Uterus (tissue), 4 donors: ENCODE results near the gene SYDE2. TPM values are rescaled to one million over a fixed set of nuclear protein-coding genes. Genes with fewer than 3 reads are reported as not detected.

ENCODE experiments used
- DNase-seq, 2 donors: peaks; one replicate each; pipeline ENCODE4 v3.0.0-alpha.2; 2019 to 2020
- H3K27ac ChIP-seq, 2 donors: fragments of 200-600 bp; sonication (generic); 1 replicate in 1 of 2; 2 replicates in 1 of 2; pipeline ENCODE4 v1.5.1; 2016 to 2018
- H3K27me3 ChIP-seq, 2 donors: fragments of 200-600 bp; sonication (generic); one replicate each; pipeline ENCODE4 v1.5.1; 2018 to 2019; ENCODE audit warnings: control low read depth in 1 of 2
- H3K36me3 ChIP-seq, 2 donors: fragments of 200-600 bp; sonication (generic); one replicate each; pipeline ENCODE4 v1.5.1; 2019; ENCODE audit warnings: control low read depth in 1 of 2
- H3K4me1 ChIP-seq, 2 donors: fragments of 200-600 bp; sonication (generic); one replicate each; pipeline ENCODE4 v1.5.1; 2018 to 2019; ENCODE audit warnings: control low read depth in 1 of 2
- H3K4me3 ChIP-seq, 2 donors: fragments of 200-600 bp; sonication (generic); 1 replicate in 1 of 2; 2 replicates in 1 of 2; pipeline ENCODE4 v1.5.1; 2018 to 2019; ENCODE audit warnings: mild to moderate bottlenecking in 1 of 2
- H3K9me3 ChIP-seq, 2 donors: fragments of 200-600 bp; sonication (generic); one replicate each; pipeline ENCODE4 v1.5.1; 2019; ENCODE audit warnings: control low read depth in 1 of 2
- POLR2A ChIP-seq, 2 donors: fragments of 450-650 bp; IDR thresholded peaks; one replicate each; pipeline ENCODE4 v1.6.1; 2016; ENCODE audit warnings: antibody characterized with exemption in 2 of 2, mild to moderate bottlenecking in 1 of 2, moderate library complexity in 1 of 2
- intact Hi-C: fragments of 100-400 bp; cut with DNase I; formaldehyde crosslinking; loops from one replicate; pipeline ENCODE4 v1.15.1; 2023; ENCODE audit warnings: low total_unique reads
- total RNA-seq, 4 donors: library from RNA; depleted of rRNA in 3 of 4; stranded (reverse); fragments of >200 nt in 3 of 4; gene quantifications; one replicate each; pipeline versions ENCODE4 v1.1.0 to v1.2.4, GENCODE V29; 2014 to 2023
- TF ChIP-seq, protein P1 (sequence below), 4 experiments: fragments of 200-600 bp in 2 of 4; fragments of 450-650 bp in 2 of 4; sonication (generic) in 2 of 4; IDR thresholded peaks; one replicate each; pipeline ENCODE4 v1.5.1; 2016 to 2019; ENCODE audit warnings: antibody characterized with exemption in 4 of 4, mild to moderate bottlenecking in 2 of 4, moderate library complexity in 1 of 4
- donor health status: DM: yes; HTN: yes; CAD: no.

SYDE2 gene
- total RNA-seq, 4 donors from 2014 or later, result 5.3 to 24.3 (median 14.6) TPM

DNA sequence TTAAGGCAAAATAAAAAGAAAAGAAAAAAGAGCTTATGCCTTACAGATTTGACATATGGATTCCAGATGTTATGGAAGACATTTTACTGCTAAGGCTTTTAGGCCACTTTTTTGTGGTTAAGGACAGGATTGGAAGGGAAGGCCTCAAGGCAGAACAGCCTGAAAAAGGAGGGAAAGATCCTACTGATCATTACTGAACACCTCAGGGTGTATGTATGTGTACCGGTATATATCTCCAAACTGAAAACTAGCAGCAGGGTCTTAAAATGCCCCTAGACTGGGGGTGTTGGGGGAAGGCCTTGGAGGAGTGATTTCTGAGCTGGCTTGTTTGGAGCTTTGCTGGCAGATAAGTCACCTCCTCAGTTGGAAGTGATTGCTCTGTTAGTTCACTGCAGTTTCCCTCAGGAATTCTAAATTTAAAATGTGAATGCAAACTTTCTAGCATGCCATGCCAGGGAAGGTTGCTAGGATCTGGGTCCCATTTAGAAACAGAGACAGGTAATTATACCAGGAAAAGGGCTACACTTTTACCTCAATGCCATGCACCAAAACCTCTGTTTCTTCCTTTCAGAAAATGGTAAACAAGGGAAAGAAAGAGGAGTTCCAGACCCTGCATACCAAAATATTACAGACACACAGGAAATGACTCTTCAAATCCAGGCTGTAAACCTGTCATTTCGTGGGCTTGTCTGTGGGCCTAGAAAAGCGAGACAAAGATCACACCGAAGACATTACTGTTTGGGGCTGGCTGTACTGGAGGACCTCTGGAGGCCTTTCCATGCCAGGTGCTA is 43.6 kb upstream of the SYDE2 start:
- H3K9me3 ChIP-seq, result no peaks in the 10 kb centered on the region
- TF ChIP-seq POLR2A (IDR thresholded peaks at IDR 0.05), result no peak
- TF ChIP-seq, protein P1, sequence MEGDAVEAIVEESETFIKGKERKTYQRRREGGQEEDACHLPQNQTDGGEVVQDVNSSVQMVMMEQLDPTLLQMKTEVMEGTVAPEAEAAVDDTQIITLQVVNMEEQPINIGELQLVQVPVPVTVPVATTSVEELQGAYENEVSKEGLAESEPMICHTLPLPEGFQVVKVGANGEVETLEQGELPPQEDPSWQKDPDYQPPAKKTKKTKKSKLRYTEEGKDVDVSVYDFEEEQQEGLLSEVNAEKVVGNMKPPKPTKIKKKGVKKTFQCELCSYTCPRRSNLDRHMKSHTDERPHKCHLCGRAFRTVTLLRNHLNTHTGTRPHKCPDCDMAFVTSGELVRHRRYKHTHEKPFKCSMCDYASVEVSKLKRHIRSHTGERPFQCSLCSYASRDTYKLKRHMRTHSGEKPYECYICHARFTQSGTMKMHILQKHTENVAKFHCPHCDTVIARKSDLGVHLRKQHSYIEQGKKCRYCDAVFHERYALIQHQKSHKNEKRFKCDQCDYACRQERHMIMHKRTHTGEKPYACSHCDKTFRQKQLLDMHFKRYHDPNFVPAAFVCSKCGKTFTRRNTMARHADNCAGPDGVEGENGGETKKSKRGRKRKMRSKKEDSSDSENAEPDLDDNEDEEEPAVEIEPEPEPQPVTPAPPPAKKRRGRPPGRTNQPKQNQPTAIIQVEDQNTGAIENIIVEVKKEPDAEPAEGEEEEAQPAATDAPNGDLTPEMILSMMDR (IDR thresholded peaks at IDR 0.05), result no peak
- peak in 1 of 2 donors; percentile 44 for DNase-seq
- intact Hi-C loops, result no loop called here
- H3K4me3 ChIP-seq, result no peak overlapping the region
- no peaks in the 10 kb centered on the region for H3K36me3 ChIP-seq
- peaks cover 0 to 11% of the 10 kb centered on the region in 2 donors for H3K4me1 ChIP-seq
- H3K27me3 ChIP-seq, result no peaks in the 10 kb centered on the region
- H3K27ac ChIP-seq, result peak overlapping the region; percentile 28 to 58

DNA sequence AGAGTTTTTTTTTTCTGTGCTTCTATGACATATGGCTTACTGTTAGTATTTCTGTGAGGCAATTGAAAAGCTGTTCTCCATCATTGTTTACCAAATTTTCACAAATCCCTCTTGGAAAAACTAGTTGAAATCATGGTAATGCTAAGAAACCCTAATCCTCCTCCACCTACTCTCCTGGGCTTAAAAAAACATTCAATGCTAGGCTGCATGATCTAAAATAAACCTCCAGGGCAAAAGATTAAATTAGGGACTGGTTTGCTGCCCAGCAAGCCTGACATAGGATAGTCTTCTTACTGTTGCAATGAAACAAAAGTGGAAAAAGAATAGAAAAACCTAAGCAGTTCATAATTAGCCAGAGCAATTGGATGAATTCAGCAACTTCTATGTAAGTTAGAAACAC is 42.6 kb upstream of the SYDE2 start:
- TF ChIP-seq, protein P1 (IDR thresholded peaks at IDR 0.05), result no peak
- no peak for TF ChIP-seq POLR2A (IDR thresholded peaks at IDR 0.05)
- H3K27ac ChIP-seq, result peak overlapping the region in 1 of 2 donors; percentile 58
- no peak for DNase-seq
- intact Hi-C loops, result no loop called here
- H3K27me3 ChIP-seq, result no peaks in the 10 kb centered on the region
- H3K4me1 ChIP-seq, result peaks cover 0 to 11% of the 10 kb centered on the region in 2 donors
- H3K36me3 ChIP-seq, result no peaks in the 10 kb centered on the region
- H3K4me3 ChIP-seq, result no peak overlapping the region
- H3K9me3 ChIP-seq, result no peaks in the 10 kb centered on the region

DNA sequence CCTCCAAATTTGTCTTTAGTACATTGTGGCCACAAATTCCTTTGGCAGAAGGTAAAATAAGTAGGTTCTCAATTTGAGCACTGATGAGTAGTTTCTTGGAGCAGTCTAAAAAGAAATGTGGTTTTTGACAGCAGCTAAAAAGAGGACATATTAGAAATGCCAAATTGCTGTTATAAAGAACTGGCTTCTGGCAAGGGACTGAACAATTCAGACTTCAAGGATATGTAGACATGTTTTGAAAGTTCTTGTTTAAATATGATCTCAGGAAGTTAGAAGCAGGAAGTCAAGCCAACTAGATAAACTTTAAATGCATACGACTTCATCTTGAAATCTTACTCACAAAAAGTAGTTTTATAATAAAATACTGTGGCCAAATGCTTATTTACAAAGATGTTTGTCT is 39.8 kb upstream of the SYDE2 start:
- intact Hi-C loops, result no loop called here

DNA sequence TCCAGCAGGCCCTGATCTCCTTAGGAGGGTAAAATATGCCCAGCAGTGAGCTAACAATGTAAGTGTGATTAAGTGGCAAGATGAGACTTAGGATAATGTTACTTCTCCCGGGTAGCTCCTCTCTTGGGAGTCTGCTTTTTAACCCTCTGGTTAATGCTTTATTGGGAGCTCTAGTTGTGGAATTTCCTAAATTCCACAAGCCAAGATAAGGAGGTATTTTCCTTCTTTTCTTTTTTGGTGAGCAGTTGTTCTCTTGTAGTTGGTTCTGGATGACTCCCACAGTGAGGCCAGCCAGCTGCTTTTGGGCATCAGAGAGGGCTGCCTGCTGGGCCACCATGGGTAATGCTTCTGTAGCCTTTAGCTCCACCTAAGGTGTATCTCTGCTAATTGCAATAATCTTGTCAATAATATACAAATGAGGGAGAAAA is 39.4 kb upstream of the SYDE2 start:
- H3K36me3 ChIP-seq, result no peaks in the 10 kb centered on the region
- H3K4me1 ChIP-seq, result peaks cover 0 to 11% of the 10 kb centered on the region in 2 donors
- H3K9me3 ChIP-seq, result no peaks in the 10 kb centered on the region
- H3K4me3 ChIP-seq, result no peak overlapping the region
- H3K27ac ChIP-seq, result peak overlapping the region; percentile 40 to 53
- no peaks in the 10 kb centered on the region for H3K27me3 ChIP-seq
- TF ChIP-seq, protein P1 (IDR thresholded peaks at IDR 0.05), result no peak
- DNase-seq, result no peak
- intact Hi-C loops, result no loop called here

More for the DNA sequence above, 39.8 kb upstream of the SYDE2 start:
- Histone ChIP-seq H3K27ac (peak overlapping the region; percentile 40 to 53), H3K4me1 (peaks cover 0 to 11% of the 10 kb centered on the region in 2 donors), H3K27me3 (no peaks in the 10 kb centered on the region), H3K9me3 (no peaks in the 10 kb centered on the region), H3K4me3 (no peak overlapping the region), H3K36me3 (no peaks in the 10 kb centered on the region)
- DNase-seq, result no peak
- TF ChIP-seq, protein P1 (IDR thresholded peaks at IDR 0.05), result no peak
- no peak for TF ChIP-seq POLR2A (IDR thresholded peaks at IDR 0.05)

DNA sequence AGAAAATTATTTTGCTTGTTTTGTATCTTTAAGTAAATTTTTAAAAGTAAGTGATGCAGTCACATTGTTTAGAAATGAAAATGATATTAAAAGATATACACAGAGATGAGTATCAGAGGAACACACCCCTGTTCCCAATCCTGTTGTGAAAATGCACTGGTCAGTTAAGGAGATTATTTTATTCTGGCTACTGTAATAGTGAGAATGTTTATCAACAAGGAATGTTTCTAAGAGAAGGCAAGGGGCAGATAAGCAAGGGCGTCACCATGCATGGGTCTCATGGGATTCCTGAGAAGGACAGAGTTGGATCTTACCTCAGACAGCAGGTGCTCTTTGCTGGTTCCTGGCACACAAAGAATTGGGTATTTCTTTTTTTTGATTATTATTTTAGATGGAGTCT is 36.8 kb upstream of the SYDE2 start:
- Histone ChIP-seq H3K27ac (no peak overlapping the region), H3K9me3 (no peaks in the 10 kb centered on the region), H3K4me1 (no peaks in the 10 kb centered on the region), H3K27me3 (no peaks in the 10 kb centered on the region), H3K4me3 (no peak overlapping the region), H3K36me3 (no peaks in the 10 kb centered on the region)
- TF ChIP-seq, protein P1 (IDR thresholded peaks at IDR 0.05), result no peak
- no peak for TF ChIP-seq POLR2A (IDR thresholded peaks at IDR 0.05)
- no peak for DNase-seq
- intact Hi-C loops, result no loop called here
